Endothelial cell of umbilical vein (primary cell): ENCODE data around the gene USP2. TPM values are rescaled to one million over a fixed set of nuclear protein-coding genes. Genes with fewer than 3 reads are reported as not detected.

Experiments used
- BruUV-seq: library from RNA; stranded (reverse); fragments of 400-500 nt; replicated peaks from 2 replicates; lab custom pipeline; 2021; lab: Mats Ljungman, UMichigan
- CTCF ChIA-PET: fragments of 300-600, 350-600 bp; sonication (Branson Sonifier 250); formaldehyde crosslinking; loops from one replicate; lab custom pipeline; 2021; ENCODE audit warnings: antibody characterized with exemption, inconsistent platforms; lab: Charles Lee
- POLR2A ChIA-PET: fragments of 300-600, 350-600 bp; sonication (Branson Sonifier 250); formaldehyde crosslinking; loops from one replicate; lab custom pipeline; 2021; ENCODE audit warnings: antibody characterized with exemption, inconsistent platforms; lab: Charles Lee
- DNase-seq: peaks from one replicate; pipeline ENCODE4 v3.0.0-alpha.2; 2011; ENCODE audit warnings: low read depth, low spot score
- FAIRE-seq: peaks from 2 replicates; lab custom pipeline; 2011; peaks lifted over from hg19 to GRCh38; lab: Jason Lieb, UNC
- H2AFZ ChIP-seq: 2 replicates; pipeline ENCODE4 v1.6.0; 2012; ENCODE audit warnings: low read depth, low read length, control low read depth, inconsistent platforms
- H3K27ac ChIP-seq: 2 replicates; pipeline ENCODE4 v1.5.1; 2011; ENCODE audit warnings: low read depth, mild to moderate bottlenecking, control low read depth, low read length, moderate library complexity; ENCODE audit not compliant: insufficient read depth
- H3K27me3 ChIP-seq, 2 experiments: 2 replicates each; pipeline versions ENCODE4 v1.6.0 to v1.6.1; 2011; ENCODE audit warnings: low read length in 2 of 2, mixed read lengths in 1 of 2; ENCODE audit not compliant: control insufficient read depth in 2 of 2, insufficient read depth in 2 of 2
- H3K36me3 ChIP-seq, 2 experiments: 2 replicates in 1 of 2; 3 replicates in 1 of 2; pipeline ENCODE4 v1.5.1; 2011; ENCODE audit warnings: low read length in 2 of 2, mild to moderate bottlenecking in 1 of 2, moderate library complexity in 1 of 2; ENCODE audit not compliant: control insufficient read depth in 2 of 2, insufficient read depth in 2 of 2; ENCODE audit errors: extremely low read depth in 1 of 2
- H3K4me1 ChIP-seq: 3 replicates; pipeline ENCODE4 v1.5.1; 2011; ENCODE audit warnings: mild to moderate bottlenecking, low read length; ENCODE audit not compliant: control insufficient read depth, insufficient read depth; ENCODE audit errors: extremely low read depth
- H3K4me2 ChIP-seq: 2 replicates; pipeline ENCODE4 v1.6.1; 2011; ENCODE audit warnings: low read length, control low read depth, mixed read lengths; ENCODE audit not compliant: insufficient read depth
- H3K4me3 ChIP-seq, 3 experiments: fragments of 200-600 bp in 1 of 3; sonication (generic), shearing (Covaris generic) in 1 of 3; replicated peaks in 1 of 3; 2 replicates each; pipeline ENCODE4 v1.5.1; 2011 to 2016; ENCODE audit warnings: control low read depth in 3 of 3, low read length in 3 of 3, mild to moderate bottlenecking in 2 of 3, inconsistent platforms in 1 of 3, low read depth in 1 of 3, moderate library complexity in 1 of 3; ENCODE audit not compliant: insufficient read depth in 1 of 3
- H3K79me2 ChIP-seq: 2 replicates; pipeline ENCODE4 v1.6.0; 2012; ENCODE audit warnings: low read length, inconsistent platforms; ENCODE audit not compliant: control insufficient read depth, insufficient read depth
- H3K9ac ChIP-seq: replicated peaks from 2 replicates; pipeline ENCODE3; 2011; ENCODE audit warnings: low read length, control low read depth; ENCODE audit not compliant: insufficient read depth; ENCODE audit errors: extremely low read depth
- H3K9me1 ChIP-seq: replicated peaks from 3 replicates; pipeline ENCODE4 v1.6.0; 2011; ENCODE audit warnings: mild to moderate bottlenecking, low read length; ENCODE audit not compliant: control insufficient read depth, insufficient read depth; ENCODE audit errors: extremely low read depth
- H3K9me3 ChIP-seq: replicated peaks from 2 replicates; pipeline ENCODE4 v1.5.1; 2012; ENCODE audit warnings: low read length, inconsistent platforms; ENCODE audit not compliant: control insufficient read depth, insufficient read depth
- H4K20me1 ChIP-seq: replicated peaks from 2 replicates; pipeline ENCODE3; 2011; ENCODE audit warnings: mild to moderate bottlenecking, low read length; ENCODE audit not compliant: control insufficient read depth, insufficient read depth; ENCODE audit errors: extremely low read depth
- CTCF ChIP-seq, 2 donors: IDR thresholded peaks; 1 replicate in 1 of 2; 2 replicates in 1 of 2; pipeline ENCODE4 v1.5.1; 2011; ENCODE audit warnings: low read length in 2 of 2, mild to moderate bottlenecking in 2 of 2, moderate library complexity in 2 of 2, control low read depth in 1 of 2, inconsistent platforms in 1 of 2, low read depth in 1 of 2; ENCODE audit not compliant: insufficient read depth in 1 of 2; ENCODE audit errors: extremely low read depth in 1 of 2
- GATA2 ChIP-seq: IDR thresholded peaks from 2 replicates; pipeline ENCODE4 v1.7.0; 2011; ENCODE audit warnings: low read depth, mild to moderate bottlenecking, moderate library complexity, mixed read lengths, low read length; ENCODE audit not compliant: insufficient read length, insufficient read depth
- JUN ChIP-seq: IDR thresholded peaks from 2 replicates; pipeline ENCODE4 v1.6.1; 2011; ENCODE audit warnings: borderline replicate concordance, low read depth; ENCODE audit not compliant: insufficient read length, insufficient read depth
- MYC ChIP-seq: IDR thresholded peaks from one replicate; pipeline ENCODE4 v1.6.1; 2011; ENCODE audit warnings: mild to moderate bottlenecking, low read depth, low read length
- POLR2A ChIP-seq: IDR thresholded peaks from 2 replicates; pipeline ENCODE4 v1.6.1; 2012; ENCODE audit warnings: low read depth, mild to moderate bottlenecking, control low read depth, low read length
- POLR2AphosphoS5 ChIP-seq: IDR thresholded peaks from 2 replicates; pipeline ENCODE4 v1.6.1; 2012; ENCODE audit warnings: low read depth, mild to moderate bottlenecking, control low read depth, low read length, moderate library complexity; ENCODE audit not compliant: insufficient read depth
- dilution Hi-C: fragments of 300-500 bp; cut with MboI; formaldehyde crosslinking; loops from one replicate; pipeline ENCODE4 v1.15.0; 2019; ENCODE audit warnings: low sequenced_read_pairs; ENCODE audit not compliant: extremely low pct_ligation_motif_present
- intact Hi-C: fragments of 100-400 bp; cut with micrococcal nuclease; formaldehyde crosslinking; loops from one replicate; pipeline ENCODE4 v1.10.0; 2022
- polyA plus RNA-seq, 4 experiments: library from polyadenylated mRNA; depleted of rRNA in 3 of 4; stranded (reverse) in 3 of 4; unstranded in 1 of 4; fragments of >200 nt; gene quantifications; 2 replicates each; pipeline versions ENCODE4 v1.2.1 to v1.2.3, GENCODE V29; 2011 to 2012; ENCODE audit warnings: missing spikeins in 1 of 4
- total RNA-seq: library from RNA; stranded (reverse); gene quantifications from 2 replicates; pipeline ENCODE4 v1.2.3, GENCODE V29; 2021

The USP2 gene
- total and polyA plus RNA-seq, 2 donors (not counting 3 experiments of a cell fraction or from before 2014, with no cell fraction given) = 0.21 to 1.2 TPM

- H3K36me3 ChIP-seq = no peaks in the 10 kb centered on the region
- no peaks in the 10 kb centered on the region for H3K79me2 ChIP-seq
- no peak overlapping the region for H3K4me3 ChIP-seq
- H3K9me1 ChIP-seq = no peaks in the 10 kb centered on the region
- peaks cover 0 to 3% of the 10 kb centered on the region in 2 experiments for H3K27me3 ChIP-seq
- ChIA-PET CTCF (interaction anchor here (0.8 to 1.5 kb wide), 2 partner anchors 10 to 12 kb away, joined by 5 to 6 read pairs; partner anchors contain the start of gene C1QTNF5), POLR2A (no interaction called here)
- TF ChIP-seq JUN (no peak), MYC (no peak), POLR2A (no peak), POLR2AphosphoS5 (no peak), CTCF (IDR thresholded peaks at IDR 0.05; ENCODE audit: extremely low read depth in 1 of 2, insufficient read depth in 1 of 2, low read depth in 1 of 2, low read length in 2 of 2) (no peak), GATA2 (no peak)
- no peaks in the 10 kb centered on the region for H4K20me1 ChIP-seq
- DNase-seq (no peak), FAIRE-seq (no peak)
- no peak overlapping the region for H3K4me2 ChIP-seq
- H3K4me1 ChIP-seq = peaks cover 5% of the 10 kb centered on the region
- no peak overlapping the region for H3K9ac ChIP-seq
- intact Hi-C loops = loop anchor here (5.0 to 10.0 kb wide), 2 partner anchors 377 to 864 kb away; partner anchors contain the start of genes NECTIN1 and OAF
- H2AFZ ChIP-seq = no peak overlapping the region
- no peak overlapping the region for H3K27ac ChIP-seq
- no TSS peak for BruUV-seq
- dilution Hi-C loops = no loop called here
- H3K9me3 ChIP-seq = no peaks in the 10 kb centered on the region
These were observed 31.2 kb downstream of the USP2 start for GRCh38 chr11:119350302-119350701.
